ACC112 (cell line): ENCODE measurements around the gene HRH2.

Experiments used
- H2AFZ ChIP-seq: fragments of 200-600 bp; sonication (generic); one replicate; pipeline ENCODE4 v1.6.0; 2017; ENCODE audit warnings: antibody characterized with exemption, low read length; ENCODE audit not compliant: unreplicated experiment
- H3K27ac ChIP-seq: fragments of 200-600 bp; sonication (generic); 2 replicates; pipeline ENCODE4 v1.5.1; 2014; ENCODE audit warnings: low read depth, mild to moderate bottlenecking, antibody characterized with exemption, low read length, moderate library complexity
- H3K27me3 ChIP-seq: fragments of 200-600 bp; sonication (generic); 2 replicates; pipeline ENCODE4 v1.6.1; 2014; ENCODE audit warnings: mild to moderate bottlenecking, antibody characterized with exemption, low read length, moderate library complexity, mixed read lengths; ENCODE audit not compliant: insufficient read depth
- H3K36me3 ChIP-seq: fragments of 200-600 bp; sonication (generic); 2 replicates; pipeline ENCODE4 v1.6.1; 2016; ENCODE audit warnings: mild to moderate bottlenecking, antibody characterized with exemption, low read length, moderate library complexity, mixed read lengths; ENCODE audit not compliant: insufficient read depth
- H3K4me1 ChIP-seq: fragments of 200-600 bp; sonication (generic); one replicate; pipeline ENCODE4 v1.6.1; 2016; ENCODE audit warnings: low read length, mixed read lengths; ENCODE audit not compliant: insufficient read depth, unreplicated experiment, control insufficient read depth
- H3K4me3 ChIP-seq: fragments of 200-600 bp; sonication (generic); 2 replicates; pipeline ENCODE4 v1.5.1; 2014; ENCODE audit warnings: mild to moderate bottlenecking, low read depth, low read length
- H3K79me2 ChIP-seq: fragments of 200-600 bp; sonication (generic); one replicate; pipeline ENCODE4 v1.6.0; 2016; ENCODE audit warnings: low read length; ENCODE audit not compliant: control insufficient read depth, unreplicated experiment, insufficient read depth

HRH2 gene

DNA sequence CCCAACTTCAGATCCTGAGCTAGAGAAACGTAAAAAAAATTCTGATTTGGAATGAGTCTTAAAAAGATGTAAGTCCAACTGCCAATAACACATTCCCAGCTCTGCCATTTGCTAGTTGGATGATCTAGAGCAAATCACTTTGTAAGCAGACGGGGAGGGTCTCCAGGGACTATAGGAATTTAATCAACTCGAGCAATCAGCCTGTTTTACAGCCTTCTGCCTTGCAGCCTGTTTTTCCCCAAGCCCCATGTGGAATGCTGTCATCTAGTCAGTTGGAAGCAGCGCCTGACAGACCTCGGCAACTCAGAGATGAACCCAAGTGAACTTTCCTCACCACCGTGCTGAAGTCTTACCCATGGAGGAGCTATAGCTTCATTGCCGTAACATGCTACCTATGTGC lies 34.8 kb upstream of the HRH2 start:
- H3K4me3 ChIP-seq: no peak overlapping the region
- no peak overlapping the region for H3K27ac ChIP-seq
- H3K36me3 ChIP-seq: no peaks in the 10 kb centered on the region
- H2AFZ ChIP-seq: no peak overlapping the region
- H3K79me2 ChIP-seq: no peaks in the 10 kb centered on the region
- H3K4me1 ChIP-seq: no peaks in the 10 kb centered on the region
- H3K27me3 ChIP-seq: peaks cover 5% of the 10 kb centered on the region; the same call in 1 of the 2 replicates

DNA sequence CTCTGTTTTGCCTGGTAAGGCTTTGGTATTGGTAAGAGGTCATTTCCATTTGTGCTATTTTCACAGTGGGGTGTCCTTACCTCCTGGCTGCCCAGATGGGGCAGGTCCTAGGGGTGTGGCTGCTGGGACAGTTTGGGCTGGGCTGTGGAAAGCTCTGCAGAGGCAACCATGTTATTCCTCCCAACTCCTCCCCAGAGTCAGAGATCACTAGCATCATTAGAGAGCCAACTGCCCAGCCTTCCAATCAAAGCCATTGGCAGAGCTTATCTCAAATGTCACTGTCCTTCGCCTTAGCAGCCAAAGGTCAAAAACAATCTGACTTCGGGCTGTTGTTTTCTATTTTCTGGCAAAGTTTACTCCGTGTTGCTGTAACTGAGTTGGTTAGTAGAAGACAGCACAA lies 33.6 kb upstream of the HRH2 start:
- Histone ChIP-seq H3K4me1 (no peaks in the 10 kb centered on the region), H3K27ac (no peak overlapping the region), H2AFZ (no peak overlapping the region), H3K27me3 (peaks cover 5% of the 10 kb centered on the region; the same call in 1 of the 2 replicates), H3K4me3 (no peak overlapping the region), H3K36me3 (no peaks in the 10 kb centered on the region), H3K79me2 (no peaks in the 10 kb centered on the region)

DNA sequence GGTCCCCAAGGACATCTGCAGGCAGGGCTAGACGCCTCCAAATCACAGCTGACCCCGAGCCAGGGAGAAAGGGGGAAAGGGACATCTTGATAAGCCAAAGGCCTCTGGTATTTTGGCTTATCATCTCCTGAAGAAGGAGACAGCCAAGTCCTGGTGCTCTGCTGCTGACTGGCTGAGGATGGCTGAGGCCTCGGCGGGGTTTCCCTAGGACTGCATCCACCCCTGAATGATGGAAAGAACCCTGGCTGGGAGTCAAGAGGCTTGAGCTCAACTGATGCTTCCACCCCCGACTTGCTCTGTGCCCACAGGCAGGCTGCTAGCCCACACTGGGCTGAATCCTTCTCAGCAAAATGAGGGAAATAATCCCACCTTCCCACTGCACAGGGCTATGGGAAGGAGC lies 30.9 kb upstream of the HRH2 start:
- Histone ChIP-seq H3K79me2 (no peaks in the 10 kb centered on the region), H3K4me3 (no peak overlapping the region), H3K4me1 (no peaks in the 10 kb centered on the region), H3K27me3 (peaks cover 5% of the 10 kb centered on the region; the same call in 1 of the 2 replicates), H3K36me3 (no peaks in the 10 kb centered on the region), H2AFZ (no peak overlapping the region), H3K27ac (no peak overlapping the region)

DNA sequence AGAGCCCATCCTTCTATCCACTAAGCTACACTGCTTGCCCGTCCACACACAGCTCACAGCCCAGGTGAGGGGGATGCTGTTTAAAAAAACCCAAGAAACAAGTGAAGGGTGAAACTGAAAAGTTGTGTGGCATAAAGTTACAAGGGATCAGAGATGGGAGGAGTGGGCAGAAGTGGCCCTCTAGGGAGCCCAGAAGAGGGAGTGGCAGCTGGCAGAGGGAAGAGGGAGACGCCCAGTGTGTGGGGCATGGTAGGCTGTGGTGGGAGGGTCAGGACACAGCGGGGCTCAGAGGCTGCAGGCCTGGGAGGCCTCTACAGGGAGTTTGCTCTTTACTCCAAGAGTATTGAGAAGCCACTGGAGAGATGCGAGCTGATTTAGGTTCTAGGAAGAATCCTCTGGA lies 30.1 kb upstream of the HRH2 start:
- Histone ChIP-seq H3K4me1 (no peaks in the 10 kb centered on the region), H3K36me3 (no peaks in the 10 kb centered on the region), H3K79me2 (no peaks in the 10 kb centered on the region), H2AFZ (no peak overlapping the region), H3K27me3 (peaks cover 5% of the 10 kb centered on the region; the same call in 1 of the 2 replicates), H3K4me3 (no peak overlapping the region), H3K27ac (no peak overlapping the region)

DNA sequence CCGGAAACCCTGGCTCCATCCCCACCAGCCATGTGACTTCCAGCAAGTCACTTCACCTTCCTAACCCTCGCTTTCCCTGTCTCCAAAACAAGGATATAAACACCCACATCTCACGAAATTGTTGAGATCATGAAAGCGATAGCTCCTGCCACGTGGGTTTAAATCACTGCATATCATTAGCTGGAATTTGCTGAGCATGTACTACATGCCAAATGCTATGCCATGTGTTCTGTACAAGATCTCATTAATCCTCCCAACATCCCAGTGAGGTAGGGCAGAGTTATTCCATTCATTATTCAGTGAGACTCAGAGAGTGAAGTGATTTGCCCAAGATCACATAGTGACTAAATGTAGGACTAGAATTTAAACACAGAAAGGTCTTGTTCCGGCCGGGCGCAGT lies 29.2 kb upstream of the HRH2 start:
- H3K27ac ChIP-seq: no peak overlapping the region
- H2AFZ ChIP-seq: no peak overlapping the region
- no peaks in the 10 kb centered on the region for H3K79me2 ChIP-seq
- no peaks in the 10 kb centered on the region for H3K4me1 ChIP-seq
- H3K4me3 ChIP-seq: no peak overlapping the region
- peaks cover 5% of the 10 kb centered on the region; the same call in 1 of the 2 replicates for H3K27me3 ChIP-seq
- H3K36me3 ChIP-seq: no peaks in the 10 kb centered on the region

DNA sequence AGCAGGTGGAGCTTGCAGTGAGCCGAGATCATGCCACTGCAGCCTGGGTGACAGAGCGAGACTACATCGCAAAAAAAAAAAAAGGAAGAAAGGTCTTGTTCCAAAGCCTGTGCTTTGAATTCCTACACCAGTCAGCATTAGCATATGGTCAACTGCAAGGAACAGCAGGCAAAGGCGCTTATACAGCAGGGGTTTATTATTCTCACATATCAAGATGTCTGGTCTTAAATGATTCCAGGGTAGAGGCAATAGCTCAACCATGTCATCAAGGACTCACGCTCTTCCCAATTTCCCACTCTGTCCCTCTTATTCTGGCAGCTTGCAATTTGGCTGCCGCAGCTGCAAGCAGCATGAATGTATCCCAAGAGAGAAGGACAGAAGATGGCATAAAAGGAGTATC lies 28.6 kb upstream of the HRH2 start:
- Histone ChIP-seq H2AFZ (no peak overlapping the region), H3K4me1 (no peaks in the 10 kb centered on the region), H3K27me3 (peaks cover under 1% of the 10 kb centered on the region; the same call in 1 of the 2 replicates), H3K27ac (no peak overlapping the region), H3K36me3 (no peaks in the 10 kb centered on the region), H3K4me3 (no peak overlapping the region), H3K79me2 (no peaks in the 10 kb centered on the region)

DNA sequence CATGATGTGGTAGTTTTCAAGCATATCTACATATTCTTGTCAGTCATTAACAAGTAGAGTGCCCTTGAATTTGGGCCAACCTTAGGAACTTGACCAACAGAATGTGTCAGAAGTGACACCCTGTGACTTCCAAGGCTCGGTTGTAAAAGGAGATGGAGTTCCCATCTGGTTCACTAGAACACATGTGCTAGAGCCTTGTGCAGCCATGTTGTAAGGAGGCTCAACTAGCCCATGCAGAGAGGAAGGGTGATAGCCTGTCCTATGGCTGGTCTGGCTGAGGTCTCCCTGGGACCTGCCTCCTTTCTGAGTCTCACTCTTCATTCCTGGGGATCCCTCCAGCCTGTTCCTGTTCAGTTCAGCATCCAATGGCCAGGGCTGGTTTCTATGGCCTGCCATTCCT lies 28.1 kb upstream of the HRH2 start:
- Histone ChIP-seq H3K4me3 (no peak overlapping the region), H3K79me2 (no peaks in the 10 kb centered on the region)

DNA sequence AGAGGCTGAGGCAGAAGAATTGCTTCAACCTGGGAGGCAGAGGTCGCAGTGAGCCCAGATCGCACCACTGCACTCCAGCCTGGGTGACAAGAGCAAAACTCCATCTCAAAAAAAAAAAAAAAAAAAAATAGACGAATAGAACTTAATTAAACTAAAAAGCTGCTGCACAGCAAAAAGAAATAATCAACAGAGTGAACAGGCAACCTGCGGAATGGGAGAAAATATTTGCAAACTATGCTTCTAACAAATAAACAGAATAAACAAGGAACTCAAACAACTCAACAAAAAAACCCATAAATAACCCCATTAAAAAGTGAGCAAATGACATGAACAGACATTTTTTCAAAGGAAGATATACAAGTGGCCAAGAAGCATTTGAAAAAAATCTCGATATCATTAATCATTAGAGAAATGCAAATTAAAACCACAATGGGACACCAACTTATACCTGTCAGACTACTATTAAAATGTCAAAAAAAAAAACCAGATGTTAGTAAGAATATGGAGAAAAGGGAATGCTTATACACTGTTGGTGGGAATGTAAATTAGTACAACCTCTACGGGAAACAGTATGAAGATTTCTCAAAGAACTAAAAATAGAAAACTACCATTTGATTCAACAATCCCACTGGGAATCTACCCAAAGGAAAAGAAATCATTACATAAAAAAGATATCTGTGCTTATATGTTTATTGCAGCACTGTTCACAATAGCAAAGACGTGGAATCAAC lies 21.9 kb upstream of the HRH2 start:
- Histone ChIP-seq H3K4me3 (no peak overlapping the region), H3K27me3 (peaks cover 6% of the 10 kb centered on the region; the same call in 1 of the 2 replicates), H3K27ac (no peak overlapping the region), H3K36me3 (no peaks in the 10 kb centered on the region), H3K79me2 (no peaks in the 10 kb centered on the region), H2AFZ (no peak overlapping the region), H3K4me1 (no peaks in the 10 kb centered on the region)

More for the DNA sequence above, 28.1 kb upstream of the HRH2 start:
- Histone ChIP-seq H2AFZ (no peak overlapping the region), H3K4me1 (no peaks in the 10 kb centered on the region), H3K36me3 (no peaks in the 10 kb centered on the region), H3K27ac (no peak overlapping the region), H3K27me3 (no peaks in the 10 kb centered on the region)

DNA sequence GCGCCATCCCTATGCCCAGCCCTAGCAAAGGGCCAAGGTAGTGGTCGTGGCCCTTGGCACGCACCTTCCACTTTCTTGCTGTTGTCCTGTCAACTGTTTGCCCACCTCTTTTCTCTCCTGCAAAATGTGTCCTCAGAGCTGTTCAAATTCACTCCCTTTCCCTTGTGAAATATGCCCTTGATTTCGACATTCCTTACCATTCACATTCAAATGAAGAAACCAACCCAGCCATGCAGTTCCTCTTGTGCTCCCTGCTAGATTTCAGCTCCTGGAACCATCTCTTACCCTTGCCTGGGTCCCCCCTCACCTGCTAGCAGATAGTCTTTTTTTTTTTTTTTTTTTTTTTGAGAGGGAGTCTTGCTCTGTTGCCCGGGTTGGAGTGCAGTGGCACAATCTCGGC lies 19.6 kb upstream of the HRH2 start:
- no peaks in the 10 kb centered on the region for H3K4me1 ChIP-seq
- peaks cover 6% of the 10 kb centered on the region; the same call in 1 of the 2 replicates for H3K27me3 ChIP-seq
- no peak overlapping the region for H3K4me3 ChIP-seq
- no peaks in the 10 kb centered on the region for H3K79me2 ChIP-seq
- no peak overlapping the region for H2AFZ ChIP-seq
- no peak overlapping the region for H3K27ac ChIP-seq
- no peaks in the 10 kb centered on the region for H3K36me3 ChIP-seq

DNA sequence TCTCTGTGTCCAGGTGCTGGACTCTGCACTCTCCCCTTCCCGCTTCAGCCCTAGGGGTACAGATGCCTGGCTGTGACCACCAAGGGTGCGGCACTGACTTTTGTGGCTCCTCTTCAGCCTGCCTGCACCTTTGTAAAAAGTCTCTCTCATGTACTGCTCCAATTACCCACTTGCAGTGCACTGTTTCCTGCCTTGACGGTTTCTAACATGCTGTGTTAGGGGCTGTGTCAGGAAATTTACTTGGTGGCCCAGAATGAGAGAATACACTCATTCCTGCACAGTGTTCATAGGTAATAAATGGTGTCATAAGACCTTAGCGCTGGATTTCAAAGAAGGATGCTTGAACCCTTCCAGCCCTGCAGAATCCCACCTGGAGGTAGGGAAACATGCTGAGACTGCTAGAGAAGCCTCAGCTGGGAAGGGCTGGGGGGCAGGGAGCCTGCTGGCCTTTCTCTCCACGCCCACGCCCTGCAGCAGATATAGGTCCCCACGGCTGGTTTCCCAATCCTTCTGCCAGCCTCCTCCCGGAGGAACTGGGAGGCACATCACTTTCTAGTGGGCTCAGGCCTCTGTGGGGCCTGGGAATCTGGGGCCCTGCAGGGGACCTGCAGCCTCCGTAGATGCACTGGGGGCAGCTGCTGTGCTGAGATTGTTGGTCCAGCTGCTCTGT lies 17.6 kb upstream of the HRH2 start:
- no peaks in the 10 kb centered on the region for H3K36me3 ChIP-seq
- H3K79me2 ChIP-seq: no peaks in the 10 kb centered on the region
- no peak overlapping the region for H3K4me3 ChIP-seq
- no peaks in the 10 kb centered on the region for H3K4me1 ChIP-seq
- H3K27me3 ChIP-seq: peaks cover 6% of the 10 kb centered on the region; the same call in 1 of the 2 replicates
- H3K27ac ChIP-seq: no peak overlapping the region
- H2AFZ ChIP-seq: no peak overlapping the region

DNA sequence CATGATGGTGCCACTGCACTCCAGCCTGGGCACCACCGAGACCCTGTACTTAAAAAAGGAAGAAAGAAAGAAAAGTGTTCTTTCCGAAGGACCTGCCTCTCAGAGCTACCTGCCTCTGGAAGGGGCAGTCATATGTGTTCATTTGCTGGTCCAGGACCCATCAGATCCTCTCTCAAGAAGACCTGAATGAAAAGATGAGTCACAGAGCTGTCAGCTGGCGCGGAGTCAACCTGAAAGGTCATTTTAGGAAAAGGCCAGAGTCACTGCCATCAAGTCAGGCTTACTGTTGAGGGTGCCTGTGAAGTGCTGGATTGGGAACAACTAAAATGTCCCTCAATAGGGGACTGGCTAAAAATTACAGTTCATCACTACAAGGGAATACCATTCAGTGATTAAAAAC lies 14.9 kb upstream of the HRH2 start:
- no peak overlapping the region for H3K4me3 ChIP-seq
- no peaks in the 10 kb centered on the region for H3K79me2 ChIP-seq
- H3K4me1 ChIP-seq: no peaks in the 10 kb centered on the region
- no peaks in the 10 kb centered on the region for H3K27me3 ChIP-seq
- no peak overlapping the region for H2AFZ ChIP-seq
- H3K36me3 ChIP-seq: no peaks in the 10 kb centered on the region
- H3K27ac ChIP-seq: no peak overlapping the region
